LNCAP (cell line): ENCODE measurements around the gene ZNF728.

Source experiments
- CTCF ChIP-seq: fragments of 450-650 bp; IDR thresholded peaks from 2 replicates; pipeline ENCODE4 v1.5.1; 2017; ENCODE audit warnings: mild to moderate bottlenecking

ZNF728 gene

GRCh38 chr19:23002690-23003422 is at the start of gene ZNF728:
Gene ZNF728, minus strand, starts transcription at chr19:23003176. Its CDS starts 146 bp downstream, at chr19:23003030.
- no peak for TF ChIP-seq CTCF

- TF ChIP-seq CTCF, result no peak
Observed at GRCh38 chr19:23052349-23052748, 49.4 kb upstream of the ZNF728 start.

GRCh38 chr19:23049256-23049655 is 46.3 kb upstream of the ZNF728 start:
- TF ChIP-seq CTCF, result no peak

- TF ChIP-seq CTCF, result no peak
Observed at GRCh38 chr19:23046743-23047142, 43.8 kb upstream of the ZNF728 start.

GRCh38 chr19:23033721-23034120 is 30.7 kb upstream of the ZNF728 start:
- no peak for TF ChIP-seq CTCF

- no peak for TF ChIP-seq CTCF
Observed at GRCh38 chr19:23015660-23016059, 12.7 kb upstream of the ZNF728 start.

- TF ChIP-seq CTCF, result no peak
Observed at GRCh38 chr19:22976248-22976647, 26.7 kb downstream of the ZNF728 start.

- no peak for TF ChIP-seq CTCF
Observed at GRCh38 chr19:22945560-22945959, 57.4 kb downstream of the ZNF728 start.
